Measurements from ENCODE around the gene PMVK.
"Not testable (repeated sequence)": the region's sequence is repeated elsewhere in the genome, so short reads cannot be mapped to it uniquely, and the experiment has no call there.

Gene PMVK

DNA sequence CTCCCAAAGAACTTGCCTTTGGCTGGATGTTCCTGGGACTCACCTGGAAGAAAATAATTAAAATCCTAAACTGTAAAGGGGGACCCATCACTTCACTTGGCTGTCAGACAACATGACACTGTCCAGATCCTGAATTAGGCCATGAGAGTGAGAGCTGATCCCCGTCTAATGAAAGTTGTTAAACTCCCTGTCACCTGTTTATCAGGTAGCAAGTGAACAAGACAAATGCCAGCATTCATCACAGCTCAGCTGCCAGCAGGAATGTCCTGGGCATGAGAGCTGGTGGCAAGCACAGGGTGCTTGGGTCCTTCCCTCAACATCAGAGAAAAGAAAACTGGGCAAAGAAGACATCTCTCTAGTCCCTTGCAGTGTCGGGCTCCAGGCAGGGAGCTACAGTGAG, 23.8 kb downstream of the PMVK start:
- DNase-seq (ENCODE audit: low read depth): no peak

DNA sequence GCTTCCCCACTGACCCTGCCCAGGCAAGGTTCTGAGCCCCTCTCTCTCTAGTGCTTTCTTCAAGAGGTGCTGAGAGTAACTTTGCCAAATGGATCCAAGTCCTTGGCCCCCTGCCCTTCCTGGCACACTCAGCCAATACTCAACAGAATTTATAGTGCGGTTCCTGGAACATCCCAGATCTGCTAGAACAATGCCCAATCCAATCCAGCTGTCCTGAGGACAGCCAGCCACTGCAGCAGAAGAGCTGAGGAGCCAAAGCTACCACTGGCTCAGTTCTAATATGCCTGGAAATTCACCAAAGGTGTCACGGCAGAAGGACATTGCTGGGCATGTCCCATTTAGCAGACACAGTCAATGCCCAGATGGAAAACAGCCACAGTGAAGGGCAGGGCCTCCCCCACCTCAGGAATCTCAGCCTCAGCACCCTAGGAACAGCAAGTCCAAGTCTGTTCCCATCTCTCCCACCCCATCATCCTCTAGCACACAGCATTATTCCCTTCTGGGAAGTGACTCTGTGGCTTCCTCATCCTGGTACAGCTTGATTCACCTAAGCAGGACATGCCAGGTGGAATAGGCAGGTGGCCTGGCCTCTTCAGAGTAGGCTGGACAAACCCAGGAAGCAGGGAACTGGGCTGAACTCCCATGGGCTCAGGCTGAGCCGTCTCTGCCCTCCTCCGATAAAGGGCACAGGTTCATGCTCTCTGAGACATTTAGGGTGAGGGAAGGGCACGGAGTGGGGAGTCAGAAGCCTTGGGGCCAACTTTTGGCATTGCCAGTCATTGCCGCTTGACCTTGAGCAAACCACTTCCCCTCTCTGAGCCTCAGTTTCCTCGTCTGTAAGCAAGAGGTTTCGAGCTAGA, 24.6 kb downstream of the PMVK start:
- no peak for DNase-seq (ENCODE audit: low read depth)

DNA sequence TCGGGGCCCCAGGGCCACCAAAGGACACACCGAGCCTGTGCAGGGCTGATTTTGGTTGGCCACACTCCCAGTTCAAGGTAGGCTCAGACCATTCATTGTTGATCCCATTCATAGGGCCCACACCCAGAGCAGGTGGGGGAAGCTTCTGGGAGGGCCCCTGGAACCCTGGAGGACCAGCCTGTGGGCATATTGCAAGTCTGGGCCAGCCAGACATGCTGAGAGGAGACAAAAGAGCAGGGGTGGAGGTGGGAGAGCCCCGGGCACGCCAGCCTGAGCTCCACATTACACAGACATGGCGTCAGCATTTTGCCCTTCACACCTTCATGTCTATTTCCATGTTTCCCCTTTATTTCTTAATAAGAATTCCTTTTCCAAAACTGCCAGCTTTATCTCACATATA, 25.7 kb downstream of the PMVK start:
- DNase-seq (ENCODE audit: low read depth): no peak

DNA sequence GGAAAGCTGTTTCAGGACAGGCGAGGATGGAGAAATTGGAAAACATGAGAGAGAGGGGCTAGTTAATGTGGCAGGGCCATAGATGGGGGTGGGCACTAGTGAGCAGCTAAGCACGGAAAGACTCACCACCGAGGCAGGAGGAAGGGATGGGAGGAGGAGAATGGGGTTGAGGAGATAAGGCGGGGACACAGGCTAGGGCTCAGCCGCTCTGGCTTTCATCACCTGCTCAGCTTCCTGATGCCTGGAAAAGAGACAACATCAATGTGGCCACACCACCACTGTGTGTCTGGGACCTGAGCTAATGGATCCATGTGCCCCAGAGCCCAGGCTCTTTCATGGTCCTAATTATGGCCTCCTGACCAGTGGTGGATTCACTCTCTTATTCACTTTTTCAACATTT, 27.6 kb downstream of the PMVK start:
- DNase-seq (ENCODE audit: low read depth): no peak

DNA sequence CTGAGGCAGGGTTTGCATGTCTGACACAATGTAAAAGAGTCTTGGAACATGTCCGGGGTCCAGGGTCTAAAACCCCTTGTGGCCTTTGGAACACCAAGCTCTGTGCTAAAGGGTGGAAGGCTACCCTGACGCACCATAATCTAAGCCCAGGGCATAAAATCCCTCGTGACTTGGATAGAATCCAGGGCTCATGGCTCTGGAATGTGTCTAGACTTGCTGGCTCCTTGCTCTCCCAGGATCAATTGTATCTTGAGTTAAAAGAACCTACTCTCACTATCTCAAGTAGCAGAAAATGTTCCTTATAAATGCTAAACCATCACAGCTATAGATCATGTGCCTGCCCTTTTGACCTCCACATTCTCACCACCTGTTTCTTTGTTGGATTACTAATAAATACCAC, 28.4 kb downstream of the PMVK start:
- DNase-seq (ENCODE audit: low read depth): not testable (repeated sequence)

DNA sequence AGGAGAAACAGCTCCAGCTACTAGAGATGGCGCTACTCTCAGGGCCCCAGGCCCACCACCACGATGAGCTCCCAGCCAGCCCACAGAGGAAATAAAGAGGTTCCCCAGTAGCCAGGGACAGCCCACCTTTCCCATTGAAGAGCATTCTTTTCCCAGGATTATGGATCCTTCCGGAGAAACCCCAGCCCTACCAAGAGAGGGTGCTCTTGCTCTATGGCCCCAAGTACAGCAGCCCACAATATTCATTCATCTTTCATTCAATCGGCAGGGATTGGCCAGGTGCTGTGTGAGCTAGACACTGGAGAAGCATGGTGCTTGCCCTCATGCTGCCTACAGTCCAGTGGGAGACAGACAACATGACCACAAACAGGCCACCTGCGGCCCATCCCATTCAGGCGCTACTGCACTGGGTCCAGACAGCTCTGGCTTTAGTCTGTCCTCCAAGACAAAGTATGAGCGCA, 29.9 kb downstream of the PMVK start:
- DNase-seq (ENCODE audit: low read depth): no peak

DNA sequence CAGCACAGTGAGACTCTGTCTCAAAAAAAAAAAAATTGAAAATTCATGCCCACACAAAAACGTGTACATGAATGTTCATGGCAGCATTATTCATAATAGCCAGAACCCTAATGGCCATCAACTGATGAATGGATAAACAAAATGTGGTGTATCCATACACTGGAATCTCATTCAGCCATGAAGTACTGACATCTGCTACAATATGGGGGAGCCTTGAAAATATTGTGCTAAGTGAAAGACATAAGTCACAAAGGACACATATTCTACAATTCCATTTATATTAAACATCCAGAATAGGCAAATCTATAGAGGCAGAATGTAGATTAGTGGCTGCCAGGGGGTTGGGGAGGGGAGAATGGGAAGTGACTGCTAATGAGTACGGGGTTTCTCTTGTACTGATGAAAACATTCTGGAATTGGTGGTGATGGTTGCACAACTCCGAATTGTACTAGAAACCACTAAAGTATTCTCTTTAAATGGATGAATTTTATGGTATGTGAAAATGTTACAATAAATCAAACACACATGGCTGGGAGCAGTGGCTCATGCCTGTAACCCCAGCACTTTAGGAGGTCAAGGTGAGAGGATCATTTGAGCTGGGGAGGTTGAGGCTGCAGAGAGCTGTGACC, 33.5 kb downstream of the PMVK start:
- no peak for DNase-seq (ENCODE audit: low read depth)

DNA sequence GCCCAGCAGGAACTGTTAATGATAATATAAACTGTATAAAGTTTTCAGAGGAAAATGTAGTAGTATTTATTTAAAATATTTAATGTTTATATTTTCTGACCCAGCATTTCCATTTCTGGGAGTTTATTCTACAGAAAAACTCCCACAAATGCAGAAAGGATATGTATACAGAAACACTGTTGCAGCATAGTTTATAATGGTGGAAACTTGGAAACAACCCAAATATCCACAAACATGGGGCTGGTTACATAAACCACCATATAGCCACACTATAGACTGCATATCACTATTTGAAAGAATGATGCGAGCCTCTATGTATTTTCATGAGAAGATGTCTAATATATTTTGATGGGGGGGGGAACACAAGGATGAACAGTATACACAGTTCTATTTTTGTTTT, 34.9 kb downstream of the PMVK start:
- no peak for DNase-seq (ENCODE audit: low read depth)

DNA sequence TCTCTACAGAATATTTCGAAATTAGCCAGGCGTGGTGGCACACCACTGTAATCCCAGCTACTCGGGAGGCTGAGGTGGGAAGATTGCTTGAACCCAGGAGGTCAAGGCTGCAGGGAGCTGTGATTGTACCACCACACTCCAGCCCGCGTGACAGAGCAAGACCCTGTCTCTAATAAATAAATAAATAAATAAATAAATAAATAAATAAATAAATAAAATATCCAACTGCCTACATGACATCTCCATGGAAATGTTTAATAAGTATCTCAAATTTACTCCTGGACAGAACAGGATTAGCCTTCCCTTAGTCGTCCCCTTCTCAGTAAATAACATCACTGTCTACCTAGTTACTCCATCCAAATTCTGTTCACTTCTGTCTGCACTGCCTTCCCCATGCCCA, 37.5 kb downstream of the PMVK start:
- no peak for DNase-seq (ENCODE audit: low read depth)

DNA sequence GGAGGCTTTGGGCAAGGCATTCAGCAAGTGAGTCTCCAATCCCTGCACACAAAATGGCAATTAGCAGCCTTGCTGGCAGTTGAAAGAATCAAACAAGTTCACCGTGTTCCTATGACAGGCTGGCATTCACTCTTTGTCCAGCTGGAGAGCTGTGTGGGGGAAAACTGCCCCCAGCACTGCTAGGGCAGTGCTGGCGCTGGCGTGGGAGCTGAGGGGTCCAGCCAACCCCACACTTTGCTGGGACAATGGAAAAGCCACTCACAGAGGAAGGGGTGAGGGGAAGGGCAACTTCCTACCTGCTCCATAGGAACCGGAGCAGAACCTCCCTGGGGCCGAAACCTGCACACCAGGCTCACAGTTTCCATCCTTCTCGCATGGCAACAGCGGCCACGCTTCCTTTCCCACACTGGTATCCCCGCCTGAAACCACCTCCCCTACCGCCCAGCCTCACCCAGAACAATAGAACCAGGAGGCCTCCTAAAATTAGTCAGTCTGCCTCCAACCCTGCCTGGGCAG, 39.7 kb downstream of the PMVK start:
- no peak for DNase-seq (ENCODE audit: low read depth)

DNA sequence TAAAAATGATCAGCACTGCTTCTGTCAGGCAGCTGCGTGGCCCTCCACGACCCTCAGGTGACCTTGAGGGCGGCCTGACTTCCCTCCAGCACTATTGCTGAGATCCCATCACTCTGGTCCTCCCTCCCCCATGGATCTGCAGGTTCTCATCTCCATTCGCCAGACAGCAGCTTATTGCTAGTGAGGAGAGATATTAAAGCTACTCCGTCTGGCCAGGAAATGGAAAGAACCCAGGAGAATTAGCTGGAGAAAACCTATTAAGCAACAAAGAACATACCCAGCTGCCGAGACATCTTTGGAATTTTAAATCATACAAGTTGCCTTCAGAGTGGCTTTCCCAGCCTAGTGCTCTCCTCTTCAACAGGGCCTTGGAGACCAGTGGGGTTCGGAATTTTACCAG, 40.7 kb downstream of the PMVK start:
- DNase-seq (ENCODE audit: low read depth): no peak

DNA sequence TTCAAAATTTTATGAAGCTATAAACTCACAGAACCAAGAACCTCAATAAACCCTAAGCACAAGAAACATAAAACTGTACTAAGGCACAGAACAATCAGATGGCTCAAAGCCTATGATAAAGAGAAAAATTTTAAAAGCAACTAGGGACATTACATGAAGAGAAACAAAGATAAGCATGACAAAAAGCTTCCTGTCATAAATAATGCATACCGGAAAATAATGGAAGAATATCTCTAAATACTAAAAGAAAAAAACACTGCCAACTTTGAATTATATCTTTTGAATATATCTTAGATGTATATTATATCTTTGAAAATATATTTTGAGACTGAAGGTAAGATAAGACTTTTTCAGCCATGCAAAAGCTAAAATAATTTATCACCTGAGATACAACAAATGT, 45.1 kb downstream of the PMVK start:
- DNase-seq (ENCODE audit: low read depth): no peak

DNA sequence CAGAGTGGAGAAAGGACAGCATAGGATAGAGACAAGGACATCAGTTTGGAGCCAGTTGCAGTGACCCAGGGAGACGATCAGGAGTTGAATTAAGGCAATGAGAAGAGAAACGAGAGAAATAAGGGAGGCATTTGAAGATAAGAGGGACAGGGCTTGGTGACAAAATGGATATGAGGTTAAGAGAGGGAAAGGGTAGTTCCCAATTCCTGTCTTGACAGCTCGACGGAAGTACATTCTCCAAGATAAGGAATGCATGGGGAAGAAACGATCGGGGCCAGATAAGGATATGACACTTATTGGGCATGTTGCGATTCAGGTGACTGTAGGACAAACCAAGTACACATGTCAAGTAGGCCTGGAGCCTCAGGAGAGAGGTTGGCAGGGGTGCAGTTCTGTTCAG, 47.8 kb downstream of the PMVK start:
- DNase-seq (ENCODE audit: low read depth): no peak

DNA sequence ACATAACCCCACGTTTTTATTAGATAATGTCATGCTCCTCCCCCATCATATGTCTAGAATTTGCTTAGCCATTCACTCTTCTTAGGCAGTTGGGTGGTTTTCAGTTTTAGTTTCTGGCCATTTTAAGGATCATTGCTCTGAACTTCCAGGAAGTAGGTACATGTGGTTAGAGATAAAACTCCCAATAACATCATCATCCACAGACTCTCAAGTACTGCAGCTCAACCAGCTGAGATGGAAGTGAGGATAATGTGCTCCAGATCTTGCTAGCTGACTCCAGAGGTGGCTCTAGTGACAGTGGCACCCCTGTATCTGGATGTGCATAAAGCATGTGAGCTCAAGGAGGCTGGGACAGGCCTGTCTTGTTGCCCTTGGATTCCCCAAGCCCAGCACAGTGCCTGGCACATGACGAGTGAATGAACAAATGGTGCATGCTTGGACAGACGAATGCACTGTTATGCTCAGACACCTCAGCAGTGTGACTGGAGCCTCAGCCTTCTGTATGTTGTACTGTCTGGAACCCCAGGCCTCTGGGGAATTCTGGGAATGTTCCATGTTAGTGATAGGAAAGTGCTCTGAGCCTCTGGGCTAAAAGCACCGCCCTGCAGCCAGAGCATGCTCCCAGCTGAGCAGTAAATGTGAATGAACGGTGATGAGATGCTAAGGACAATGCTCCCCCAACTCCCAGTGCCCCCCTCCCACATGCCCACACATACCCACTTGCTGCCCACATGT, 50.1 kb downstream of the PMVK start:
- DNase-seq (ENCODE audit: low read depth): no peak

DNA sequence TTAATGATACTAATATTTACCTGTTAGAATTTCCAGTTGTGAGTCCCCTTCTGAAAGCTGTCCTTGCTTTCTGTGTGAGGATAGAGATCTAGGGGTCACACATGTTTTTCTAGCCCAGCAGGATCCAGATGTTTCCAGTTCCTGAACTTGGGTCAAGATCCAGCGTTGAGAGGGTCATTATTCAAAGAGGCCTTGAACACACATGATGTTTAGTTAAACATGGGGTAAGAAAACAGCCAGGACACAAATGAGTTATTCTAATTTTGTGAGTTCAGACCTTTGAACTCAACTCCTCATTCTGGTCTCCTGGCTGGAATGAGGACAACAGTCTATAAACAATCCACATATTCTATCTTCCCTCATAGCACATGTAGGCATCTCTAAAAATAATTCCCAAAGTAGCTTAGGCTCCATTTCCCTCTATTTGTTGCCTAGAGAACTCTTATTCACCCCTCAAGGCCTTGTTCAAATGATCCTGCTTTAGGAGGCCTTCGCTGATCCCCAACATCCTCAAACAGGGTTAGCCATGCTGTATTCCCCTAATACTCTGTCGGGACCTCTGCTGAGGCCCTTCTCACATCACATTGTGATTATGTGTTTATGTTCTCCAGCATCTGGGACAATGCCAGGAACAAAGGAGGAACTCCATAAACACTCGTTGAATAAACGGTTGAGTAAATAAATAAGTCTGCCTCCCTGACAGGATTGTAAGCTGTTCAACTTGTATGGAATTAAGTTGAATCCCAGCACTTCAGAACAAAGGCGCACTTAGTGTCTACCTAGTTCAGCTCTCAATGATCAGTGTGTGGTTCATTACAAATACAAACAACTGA, 51.4 kb downstream of the PMVK start:
- no peak for DNase-seq (ENCODE audit: low read depth)

DNA sequence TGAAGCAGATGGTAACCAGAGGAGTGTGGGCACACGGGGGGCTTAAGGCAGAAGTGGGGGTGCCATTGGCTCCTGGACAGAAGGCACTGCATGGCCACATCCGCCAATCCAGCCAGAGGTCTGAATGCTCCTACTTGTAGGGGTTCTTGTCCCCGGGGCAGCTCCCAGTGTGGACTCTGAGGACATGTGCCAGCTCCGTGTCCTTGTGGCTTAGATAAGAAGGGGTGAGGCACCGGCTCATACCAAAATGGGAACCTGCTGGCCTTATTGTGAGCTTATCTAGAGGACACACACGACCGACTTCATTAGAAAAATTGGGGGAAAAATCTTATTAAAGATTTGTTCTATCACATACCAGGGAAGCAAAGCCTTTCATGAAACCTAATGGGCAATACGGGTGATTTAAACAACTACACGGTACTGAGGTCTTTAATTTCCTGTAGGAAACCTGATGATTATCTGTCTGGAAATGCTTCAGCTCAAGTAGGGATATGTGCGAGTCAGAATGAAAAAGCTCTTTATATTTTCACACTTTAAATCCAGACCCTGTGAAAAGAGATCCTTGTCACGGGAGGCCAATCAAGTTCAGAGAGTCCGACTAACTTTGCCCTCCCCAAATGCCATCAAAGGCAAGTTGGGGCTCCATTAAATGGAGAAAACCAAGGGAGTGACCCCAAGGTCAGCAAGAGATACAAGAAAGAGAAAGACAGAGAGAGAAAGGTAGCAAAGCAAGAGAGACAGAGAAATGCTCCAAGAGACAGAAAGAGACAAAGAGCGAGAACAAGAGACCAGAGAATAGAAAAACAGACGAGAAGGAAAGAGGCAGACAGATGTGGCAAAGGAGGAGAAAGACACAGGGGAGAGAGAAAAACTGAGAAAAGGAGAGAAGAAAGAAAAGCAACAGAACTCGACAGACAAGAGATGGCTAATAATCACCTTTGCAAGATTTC, 52.3 kb downstream of the PMVK start:
- DNase-seq (ENCODE audit: low read depth): no peak

DNA sequence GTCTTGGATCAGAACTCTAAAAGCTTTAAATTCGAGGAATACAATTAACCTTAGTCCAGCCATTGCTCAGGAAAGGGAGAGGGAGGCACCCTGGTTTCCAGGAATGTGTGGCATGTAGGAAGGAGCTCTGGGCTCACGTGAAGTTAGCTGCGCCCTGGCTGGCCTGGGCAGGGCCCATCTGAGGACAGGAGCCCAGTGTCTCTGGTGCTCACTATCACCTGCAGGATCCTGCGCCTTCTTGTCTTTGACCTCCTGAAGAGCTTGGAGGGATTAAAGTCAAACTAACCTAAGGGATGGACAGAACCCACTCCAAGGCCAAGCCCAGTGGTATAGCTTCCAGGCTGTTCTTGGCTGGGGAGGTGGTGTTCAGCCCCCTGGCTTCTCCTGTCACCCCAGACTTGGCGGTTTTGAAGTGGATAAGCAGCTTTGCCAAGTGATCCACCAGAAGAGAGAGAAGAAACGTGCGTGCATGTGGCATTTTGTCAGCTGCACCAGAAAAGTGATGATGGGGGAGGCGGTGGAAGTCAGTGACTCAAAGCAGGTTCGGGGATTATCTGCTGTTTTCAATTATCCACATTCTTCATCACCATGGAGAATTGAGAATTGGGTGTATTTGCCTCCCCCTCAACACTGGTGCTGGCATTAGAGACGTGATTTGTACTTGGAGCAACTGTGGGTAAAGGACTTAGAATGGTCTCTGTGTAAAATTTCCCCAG, 54.5 kb downstream of the PMVK start:
- DNase-seq (ENCODE audit: low read depth): no peak

DNA sequence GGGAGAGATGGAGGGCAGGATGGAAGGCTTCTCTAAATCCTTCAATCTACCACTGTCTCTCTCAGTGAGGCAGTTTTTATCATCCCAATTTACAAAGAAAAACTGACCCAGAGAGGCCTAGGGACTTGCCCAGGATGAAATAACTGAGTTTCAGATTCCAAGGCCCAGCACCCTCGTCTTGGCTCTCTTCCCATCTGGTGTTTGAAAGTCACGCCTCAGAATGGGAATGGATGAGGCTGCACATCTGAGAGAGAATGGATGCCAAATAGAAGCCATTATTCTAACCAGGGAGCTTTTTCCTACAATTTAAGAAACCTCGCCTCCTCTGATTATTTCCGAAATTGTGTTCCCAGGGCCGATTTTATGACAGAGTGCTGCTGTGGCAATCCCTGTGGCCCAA, 55.8 kb downstream of the PMVK start:
- no peak for DNase-seq (ENCODE audit: low read depth)

DNA sequence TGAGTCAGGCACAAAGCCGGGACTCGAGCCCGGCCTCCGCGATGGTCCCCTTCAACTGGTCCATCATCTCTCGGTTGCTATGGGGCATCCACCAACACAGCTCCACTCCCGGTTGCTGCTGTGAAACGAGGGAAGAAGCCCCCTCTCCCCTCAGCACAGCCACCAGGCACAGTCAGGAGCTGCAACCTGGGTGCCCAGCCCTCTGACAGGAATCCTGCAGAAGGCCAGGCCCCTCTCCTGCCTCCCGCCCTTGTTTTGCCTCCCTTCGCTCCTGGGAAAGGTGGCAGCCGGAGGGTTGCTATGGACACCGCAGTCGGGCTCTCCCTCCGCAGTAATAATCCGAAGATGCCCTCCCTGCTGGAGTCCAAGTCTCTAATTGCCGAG, 57.5 kb downstream of the PMVK start:
- DNase-seq (ENCODE audit: low read depth): no peak

DNA sequence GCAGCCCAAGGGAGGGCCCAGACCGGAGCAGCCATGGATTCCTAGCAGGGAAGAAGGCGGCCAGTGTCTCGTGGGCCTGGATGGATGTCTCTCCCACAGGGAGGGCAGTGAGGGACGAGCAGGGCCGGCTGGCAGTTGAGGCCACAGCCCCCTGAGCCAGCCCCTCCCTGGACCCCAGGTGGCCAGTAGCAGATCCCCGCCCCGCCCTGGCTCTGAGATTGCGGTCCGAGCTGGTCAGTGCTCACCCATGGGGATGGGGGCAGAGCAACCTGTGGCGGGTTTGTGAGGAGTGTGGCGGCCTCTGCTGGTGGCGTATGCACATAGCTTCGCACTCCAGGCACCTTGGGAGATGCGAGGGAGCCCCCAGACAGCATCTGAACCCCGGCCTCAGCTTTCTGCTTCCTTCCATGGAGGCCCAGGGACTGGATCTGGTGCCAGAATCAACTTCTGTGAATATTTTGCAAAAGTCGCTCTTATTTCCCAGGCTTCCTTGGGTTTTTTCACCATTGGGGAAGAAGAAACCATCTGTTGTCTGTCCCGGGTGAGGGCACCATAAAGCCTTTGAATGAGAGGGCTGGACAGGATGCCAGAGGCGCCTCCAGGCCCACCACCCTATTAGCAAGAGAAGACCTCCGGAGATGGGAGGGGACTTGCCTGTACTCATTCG, 58.0 kb downstream of the PMVK start:
- peak; percentile 51 for DNase-seq (ENCODE audit: low read depth)

All from fibroblast of the conjunctiva (primary cell).